PC-3 (cell line): ENCODE measurements around the gene MAF.

ENCODE experiments used
- EZH2 ChIP-seq: fragments of 300-600 bp; sonication (generic); IDR thresholded peaks from one replicate; pipeline ENCODE4 v1.6.1; 2017; ENCODE audit warnings: antibody characterized with exemption, mild to moderate bottlenecking, low read length; ENCODE audit not compliant: unreplicated experiment
- EZH2phosphoT487 ChIP-seq: fragments of 300-600 bp; sonication (generic); IDR thresholded peaks from 2 replicates; pipeline ENCODE4 v1.6.1; 2018; ENCODE audit warnings: mild to moderate bottlenecking, antibody characterized with exemption, low read length, borderline replicate concordance
- TF ChIP-seq, protein P1 (sequence below): fragments of 300-600 bp; sonication (generic); conservative IDR thresholded peaks from 2 replicates; pipeline ENCODE4 v1.5.1; 2017; ENCODE audit warnings: antibody characterized with exemption, low read depth, mild to moderate bottlenecking, low read length

DNA sequence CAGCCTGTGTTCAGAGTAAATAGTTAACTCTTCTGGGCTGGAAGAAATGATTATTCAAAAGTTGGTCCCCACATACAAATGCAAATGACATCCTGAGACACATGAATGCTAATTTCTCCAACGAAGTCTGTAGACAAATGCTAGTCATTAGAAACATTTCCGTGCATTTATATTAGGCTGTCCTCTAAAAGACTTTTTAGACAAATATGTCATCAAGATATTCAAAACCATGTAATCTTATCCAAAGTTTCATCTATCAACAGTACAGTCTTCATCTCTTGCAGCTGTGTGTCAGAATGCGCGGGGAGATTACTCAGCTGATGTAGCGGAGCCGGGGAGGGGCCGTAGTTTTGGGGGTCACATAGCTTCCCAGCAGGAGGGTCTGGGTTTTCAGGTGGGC, 33.8 kb upstream of the MAF start:
- TF ChIP-seq, protein P1, sequence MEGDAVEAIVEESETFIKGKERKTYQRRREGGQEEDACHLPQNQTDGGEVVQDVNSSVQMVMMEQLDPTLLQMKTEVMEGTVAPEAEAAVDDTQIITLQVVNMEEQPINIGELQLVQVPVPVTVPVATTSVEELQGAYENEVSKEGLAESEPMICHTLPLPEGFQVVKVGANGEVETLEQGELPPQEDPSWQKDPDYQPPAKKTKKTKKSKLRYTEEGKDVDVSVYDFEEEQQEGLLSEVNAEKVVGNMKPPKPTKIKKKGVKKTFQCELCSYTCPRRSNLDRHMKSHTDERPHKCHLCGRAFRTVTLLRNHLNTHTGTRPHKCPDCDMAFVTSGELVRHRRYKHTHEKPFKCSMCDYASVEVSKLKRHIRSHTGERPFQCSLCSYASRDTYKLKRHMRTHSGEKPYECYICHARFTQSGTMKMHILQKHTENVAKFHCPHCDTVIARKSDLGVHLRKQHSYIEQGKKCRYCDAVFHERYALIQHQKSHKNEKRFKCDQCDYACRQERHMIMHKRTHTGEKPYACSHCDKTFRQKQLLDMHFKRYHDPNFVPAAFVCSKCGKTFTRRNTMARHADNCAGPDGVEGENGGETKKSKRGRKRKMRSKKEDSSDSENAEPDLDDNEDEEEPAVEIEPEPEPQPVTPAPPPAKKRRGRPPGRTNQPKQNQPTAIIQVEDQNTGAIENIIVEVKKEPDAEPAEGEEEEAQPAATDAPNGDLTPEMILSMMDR: no peak
- no peak for TF ChIP-seq EZH2phosphoT487
- no peak for TF ChIP-seq EZH2
